HEK293T (cell line): ENCODE measurements around the gene CDC42SE2.

Experiments used
- BHLHE40 ChIP-seq: fragments of 450-650 bp; IDR thresholded peaks from 2 replicates; pipeline ENCODE4 v1.6.1; 2016; ENCODE audit warnings: mild to moderate bottlenecking, moderate library complexity, borderline replicate concordance
- FOXM1 ChIP-seq: fragments of 450-650 bp; IDR thresholded peaks from 2 replicates; pipeline ENCODE4 v1.6.1; 2017; ENCODE audit warnings: mild to moderate bottlenecking, borderline replicate concordance
- TARDBP ChIP-seq: fragments of 450-650 bp; IDR thresholded peaks from 2 replicates; pipeline ENCODE4 v1.6.1; 2016

DNA sequence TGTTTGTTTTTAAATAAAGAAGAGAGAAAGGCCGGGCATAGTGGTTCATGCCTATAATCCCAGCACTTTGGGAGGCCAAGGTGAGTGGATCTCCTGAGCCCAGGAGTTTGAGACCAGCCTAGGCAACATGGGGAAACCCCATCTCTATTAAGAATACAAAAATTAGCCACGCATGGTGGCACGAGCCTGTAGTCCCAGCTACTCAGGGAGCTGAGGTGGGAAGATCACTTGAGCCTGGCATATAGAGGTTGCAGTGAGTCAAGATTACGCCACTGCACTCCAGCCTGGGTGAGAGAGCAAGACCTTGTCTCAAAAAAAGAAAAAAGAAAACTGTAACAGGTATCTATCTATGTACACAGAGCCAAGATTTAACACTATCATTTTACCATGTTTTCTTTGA is 34.2 kb upstream of the CDC42SE2 start:
- TF ChIP-seq TARDBP (no peak), FOXM1 (no peak), BHLHE40 (no peak)
